GM21515 (cell line): ENCODE measurements around the gene WNT9B.

Experiments
- ATAC-seq: cut with Tn5 transposase; IDR thresholded peaks from one replicate; pipeline ENCODE4 v1.9.1; 2021; ENCODE audit not compliant: unreplicated experiment

The WNT9B gene

DNA sequence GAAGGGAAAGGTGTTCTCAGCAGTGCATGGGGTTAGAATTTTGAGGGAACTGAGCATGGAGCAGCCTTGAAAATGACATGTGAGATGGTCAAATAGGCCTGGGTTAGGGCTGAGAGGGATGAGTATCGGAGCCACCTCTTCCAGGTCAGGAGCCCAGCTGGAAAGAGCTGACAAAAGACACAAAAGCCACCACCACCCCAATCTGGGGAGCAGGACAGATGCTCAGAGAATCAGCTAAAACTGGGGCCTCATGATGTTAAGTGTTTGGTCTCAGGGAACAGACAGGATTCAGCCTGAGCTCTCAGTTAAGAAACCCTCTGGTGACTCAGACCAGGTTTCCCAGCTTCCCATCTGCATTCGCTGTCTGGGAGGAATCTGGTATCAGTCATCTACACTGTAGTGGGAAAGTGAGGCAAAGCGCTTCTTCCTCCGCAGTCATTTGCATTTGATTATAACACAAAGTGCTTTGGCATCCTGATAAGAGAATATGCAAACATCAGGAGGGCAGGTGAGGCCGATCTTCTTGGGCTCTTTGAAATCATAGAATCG, 2.6 kb downstream of the WNT9B start:
- ATAC-seq = no peak

DNA sequence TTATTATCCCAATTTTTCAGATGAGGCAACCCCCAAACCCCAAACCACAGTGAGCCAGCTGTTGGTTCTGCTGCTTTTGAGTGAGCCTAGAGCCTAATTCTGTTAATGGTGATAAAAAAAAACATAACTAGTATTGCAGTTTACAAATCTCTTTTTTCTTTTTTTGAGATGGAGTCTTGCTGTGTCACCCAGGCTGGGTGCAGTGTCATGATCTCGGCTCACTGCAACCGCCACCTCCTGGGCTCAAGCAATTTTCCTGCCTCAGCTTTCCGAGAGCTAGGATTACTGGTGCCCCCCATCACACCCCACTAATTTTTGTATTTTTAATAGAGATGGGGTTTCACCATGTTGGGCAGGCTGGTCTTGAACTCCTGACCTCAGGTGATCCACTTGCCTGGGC, 3.1 kb downstream of the WNT9B start:
- no peak for ATAC-seq

DNA sequence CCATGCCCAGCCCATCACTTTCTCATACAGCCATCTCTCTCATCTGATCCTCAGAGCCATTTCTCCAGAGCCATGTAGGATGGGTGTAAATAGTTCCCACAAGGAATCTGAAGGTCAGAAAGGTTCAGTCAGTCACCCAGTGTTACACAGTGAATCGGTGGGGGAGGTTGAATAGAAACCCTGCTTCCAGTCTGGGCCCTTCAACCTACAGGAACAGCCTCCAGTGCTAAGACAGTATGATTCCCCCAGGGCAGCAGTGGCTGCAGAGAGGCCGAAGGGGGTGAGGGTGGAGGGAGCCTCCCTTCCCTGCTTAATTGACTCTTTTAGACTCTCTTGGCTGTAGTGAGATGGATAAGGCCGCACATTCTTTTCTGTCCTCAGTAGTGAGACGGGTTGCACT, 3.6 kb downstream of the WNT9B start:
- no peak for ATAC-seq

DNA sequence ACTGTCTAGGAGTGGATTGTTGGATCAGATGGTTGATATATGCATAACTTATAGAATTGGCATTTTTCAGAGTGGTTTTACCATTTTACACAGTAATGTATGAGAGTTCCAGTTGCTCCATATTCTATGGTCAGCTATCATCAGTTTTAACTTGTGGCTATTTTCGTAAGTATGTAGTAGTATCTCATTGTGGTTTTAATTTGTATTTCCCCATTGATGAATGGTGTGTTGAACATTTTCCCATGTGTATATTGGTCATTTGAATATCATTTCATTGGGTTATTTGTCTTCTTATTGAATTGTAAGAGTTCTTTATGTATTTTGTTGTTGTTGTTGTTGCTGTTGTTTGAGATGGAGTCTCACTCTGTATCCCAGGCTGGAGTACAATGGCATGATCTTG, 6.2 kb downstream of the WNT9B start:
- ATAC-seq = no peak

DNA sequence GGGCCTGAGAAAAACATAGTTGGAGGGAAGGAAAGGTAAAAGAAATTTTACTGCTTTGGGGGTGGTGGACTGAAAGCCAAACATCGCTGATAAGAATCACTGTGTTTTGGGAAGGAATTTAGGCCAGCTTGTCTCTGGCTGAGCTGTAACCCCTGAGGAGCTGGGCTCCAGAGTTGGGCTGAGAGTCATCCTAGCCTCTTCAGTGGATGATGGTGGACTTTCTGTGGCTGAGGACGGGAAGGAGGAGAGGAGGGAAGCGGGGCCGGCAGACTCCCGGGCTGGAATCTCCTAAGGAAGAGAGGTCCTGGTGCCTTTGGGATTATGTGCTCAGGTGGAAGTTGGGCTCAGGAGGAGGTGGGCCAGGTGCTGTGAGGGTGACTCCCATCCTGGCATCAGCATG, 8.6 kb downstream of the WNT9B start:
- no peak for ATAC-seq

DNA sequence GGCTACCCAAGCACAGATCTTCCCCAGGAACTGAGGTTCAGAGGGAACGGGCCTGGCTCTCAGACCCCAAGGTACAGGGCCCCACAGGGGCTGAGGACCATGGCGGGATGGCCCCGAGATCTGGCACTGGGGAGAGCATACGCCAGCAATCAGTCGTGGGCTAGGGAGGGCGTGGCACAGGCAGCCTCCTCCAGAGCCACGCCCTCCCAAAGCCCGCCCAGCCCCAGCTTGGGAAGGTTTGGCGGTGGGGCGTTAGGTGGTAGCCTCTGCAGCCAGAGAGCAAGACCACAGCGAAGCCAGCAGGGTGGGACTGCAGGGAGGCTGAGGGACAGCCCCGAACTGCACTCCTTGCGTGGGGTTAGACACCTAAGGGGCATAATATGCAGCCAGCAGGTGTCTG, 11.6 kb downstream of the WNT9B start:
- no peak for ATAC-seq

DNA sequence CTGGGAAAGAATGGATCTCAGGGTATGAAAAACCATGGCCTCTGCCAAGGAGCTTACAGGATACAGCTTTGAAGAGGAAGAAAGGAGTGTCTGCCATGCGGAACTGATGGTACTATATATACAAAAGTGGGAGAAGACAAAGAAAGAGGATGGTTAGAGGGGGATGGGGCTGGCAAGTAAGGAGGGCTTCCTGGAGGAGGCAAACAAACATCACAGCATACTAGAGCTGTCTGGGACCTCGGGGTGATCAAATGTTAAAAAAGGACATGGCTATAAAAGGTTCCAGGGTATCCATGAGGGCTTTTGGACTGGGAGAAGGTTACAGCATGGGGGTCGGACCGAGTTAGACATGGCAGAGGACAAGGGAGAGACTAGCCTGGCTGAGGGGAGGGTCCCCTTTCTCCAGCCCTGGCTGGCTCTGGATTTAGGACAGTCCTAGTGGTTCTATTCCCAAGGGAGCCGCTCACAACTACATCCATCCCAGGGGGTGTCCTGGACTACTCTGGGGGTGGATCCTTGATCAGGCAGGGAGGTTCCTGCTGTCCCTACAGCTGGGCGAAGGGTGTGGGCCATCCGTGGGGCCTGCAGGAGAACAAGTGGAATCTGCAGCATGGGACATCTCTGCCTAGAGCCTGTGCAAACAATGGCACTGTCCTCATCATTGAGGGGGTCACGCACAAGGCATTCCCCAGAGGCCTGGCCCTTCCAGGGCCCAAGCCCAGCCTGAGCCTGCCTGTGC, 12.2 kb downstream of the WNT9B start:
- ATAC-seq = no peak

DNA sequence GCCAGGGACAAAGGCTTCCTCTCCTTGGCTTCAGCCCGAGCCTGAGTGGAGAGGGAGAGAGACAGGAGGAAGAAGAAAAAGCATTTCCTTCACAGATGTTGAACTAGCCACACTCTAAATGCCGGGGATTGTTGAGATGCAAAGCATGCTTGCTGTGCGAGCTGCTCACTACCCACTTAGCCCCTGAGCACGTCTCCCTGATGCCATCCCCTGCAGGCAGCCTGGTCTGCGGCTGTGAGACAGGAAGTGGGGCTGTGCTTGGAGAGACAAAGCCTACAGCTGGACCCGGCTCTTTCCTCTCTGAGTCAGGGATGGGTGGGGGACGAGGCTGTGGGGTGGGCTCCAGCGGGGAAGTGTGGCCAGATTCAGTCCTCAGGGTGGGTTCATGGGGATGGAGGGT, 13.7 kb downstream of the WNT9B start:
- no peak for ATAC-seq

DNA sequence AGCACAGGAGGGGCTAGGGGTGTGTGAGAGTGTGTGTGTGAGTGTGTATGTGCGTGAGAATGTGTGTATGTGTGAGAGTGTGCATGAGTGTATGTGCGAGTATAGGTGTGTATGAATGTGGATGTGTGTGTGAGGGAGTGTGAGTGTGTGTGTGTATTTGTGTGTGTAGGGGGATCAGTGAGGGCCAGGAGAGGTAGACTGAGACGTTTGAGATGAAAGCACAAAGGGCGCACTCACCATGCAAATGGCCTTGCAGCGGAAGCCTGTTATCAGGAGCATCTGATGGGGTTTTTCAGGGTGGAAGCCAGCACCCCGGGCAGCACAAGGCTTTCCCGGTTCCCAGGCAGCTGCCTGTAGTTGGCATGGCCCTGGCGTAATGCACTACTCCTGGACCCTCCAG, 14.9 kb downstream of the WNT9B start:
- ATAC-seq = no peak

DNA sequence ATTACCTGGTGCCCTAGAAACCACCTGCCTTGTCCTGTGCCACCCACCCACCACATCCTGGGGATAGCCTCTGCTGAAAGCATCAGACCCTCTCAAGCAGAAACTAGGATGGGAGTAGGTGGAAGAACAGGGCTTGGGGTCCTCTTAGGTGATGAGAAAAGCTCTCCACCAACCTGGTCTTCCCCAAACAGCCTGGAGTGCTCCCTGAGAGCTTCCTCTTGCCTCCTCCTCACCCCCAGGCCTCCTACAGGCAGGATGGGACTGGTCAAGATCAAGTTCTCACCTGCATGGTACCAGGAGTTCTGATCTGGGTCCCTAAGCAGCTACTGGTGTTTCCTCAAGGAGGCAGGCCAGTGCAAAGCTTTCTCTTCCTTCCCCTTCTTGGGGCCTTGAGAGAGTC, 15.4 kb downstream of the WNT9B start:
- ATAC-seq = no peak

DNA sequence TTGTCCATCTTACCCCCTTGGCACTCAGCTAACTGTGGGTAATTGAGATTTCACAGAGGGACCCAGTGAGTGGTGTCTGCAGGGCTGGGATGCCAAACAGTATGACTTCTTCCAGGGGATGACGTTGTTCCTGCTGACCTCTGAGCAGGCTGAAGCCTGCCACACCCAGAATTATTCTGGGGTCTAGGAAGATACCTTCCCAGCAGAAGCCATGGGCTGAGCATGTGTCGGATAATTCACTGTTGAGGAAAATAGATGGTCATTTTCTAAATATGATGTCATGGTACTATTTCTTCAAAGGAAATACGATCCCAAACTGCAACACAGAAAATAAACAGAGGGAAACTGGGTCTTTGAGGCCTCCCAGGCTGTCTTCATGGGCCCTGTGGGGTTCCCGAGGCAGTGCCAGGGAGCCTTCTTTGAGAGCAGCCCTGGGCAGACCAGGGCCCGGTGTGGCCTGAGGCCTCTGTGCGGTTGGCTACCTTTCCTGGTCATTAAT, 17.4 kb downstream of the WNT9B start:
- ATAC-seq = no peak

DNA sequence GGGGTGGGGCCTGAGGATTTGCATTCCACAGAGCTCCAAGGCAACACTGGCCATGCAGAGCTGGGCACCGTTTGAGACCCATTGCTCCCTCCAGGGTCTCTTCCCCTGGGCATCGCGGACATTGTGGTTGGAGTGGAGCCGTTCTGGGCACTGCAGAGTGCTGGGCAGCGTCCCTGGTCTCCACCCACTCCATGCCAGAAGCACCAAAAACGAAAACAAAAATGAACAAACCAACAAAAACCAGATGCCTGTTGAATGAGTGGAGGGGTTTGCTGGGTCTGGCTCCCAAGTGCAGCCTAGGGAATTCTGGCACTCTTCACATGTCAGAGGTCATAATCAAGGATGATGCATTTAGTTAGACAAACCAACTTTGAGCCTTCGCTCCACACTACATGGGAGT, 17.9 kb downstream of the WNT9B start:
- no peak for ATAC-seq

DNA sequence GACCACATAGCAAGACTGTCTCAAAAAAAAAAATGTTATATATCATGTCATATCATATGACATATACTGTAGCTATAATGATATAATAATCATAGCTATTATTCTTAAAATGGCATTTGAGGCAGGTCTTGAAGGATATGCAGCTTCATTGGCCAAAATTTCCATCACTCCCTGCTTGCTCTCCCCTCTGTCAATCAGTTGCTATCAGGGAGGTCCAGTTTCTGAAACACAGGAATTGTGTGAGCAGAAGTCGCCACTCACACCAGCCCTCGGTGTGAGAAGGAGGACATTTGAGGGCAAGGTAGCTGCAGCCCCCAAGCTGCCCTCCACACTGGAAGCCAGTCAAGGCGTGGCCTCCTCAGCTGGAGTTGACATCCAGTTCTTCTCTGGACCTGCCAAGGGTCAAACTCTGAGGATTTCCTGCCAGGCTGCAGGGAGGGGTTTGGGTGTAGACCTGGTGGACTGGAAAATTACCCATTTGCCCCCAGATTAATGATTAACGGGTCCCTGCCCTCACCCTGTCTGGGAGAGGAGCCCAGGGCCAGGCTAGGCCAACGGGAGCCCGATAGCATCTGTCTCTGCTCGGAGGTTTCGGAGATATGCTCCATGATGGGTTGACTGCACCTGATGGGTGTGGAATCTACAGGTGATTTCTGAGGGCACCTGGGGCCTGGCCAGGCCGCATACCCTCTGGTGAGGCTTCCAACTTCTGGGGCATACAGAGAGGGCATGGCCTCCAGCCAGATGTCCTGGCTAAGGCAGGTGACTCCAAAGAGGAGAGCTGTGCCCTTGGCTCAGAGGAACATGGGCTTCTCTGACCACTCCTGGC, 18.8 kb downstream of the WNT9B start:
- ATAC-seq = no peak

DNA sequence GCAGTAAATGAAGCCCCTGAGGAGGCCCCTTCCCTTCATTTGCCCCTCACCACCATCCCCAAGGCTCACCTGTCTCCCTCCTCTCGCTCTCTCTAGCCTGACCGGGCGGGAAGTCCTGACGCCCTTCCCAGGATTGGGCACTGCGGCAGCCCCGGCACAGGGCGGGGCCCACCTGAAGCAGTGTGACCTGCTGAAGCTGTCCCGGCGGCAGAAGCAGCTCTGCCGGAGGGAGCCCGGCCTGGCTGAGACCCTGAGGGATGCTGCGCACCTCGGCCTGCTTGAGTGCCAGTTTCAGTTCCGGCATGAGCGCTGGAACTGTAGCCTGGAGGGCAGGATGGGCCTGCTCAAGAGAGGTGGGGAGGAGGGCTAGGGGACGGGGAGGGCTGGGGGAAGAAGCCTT, 21.0 kb downstream of the WNT9B start:
- ATAC-seq = no peak

DNA sequence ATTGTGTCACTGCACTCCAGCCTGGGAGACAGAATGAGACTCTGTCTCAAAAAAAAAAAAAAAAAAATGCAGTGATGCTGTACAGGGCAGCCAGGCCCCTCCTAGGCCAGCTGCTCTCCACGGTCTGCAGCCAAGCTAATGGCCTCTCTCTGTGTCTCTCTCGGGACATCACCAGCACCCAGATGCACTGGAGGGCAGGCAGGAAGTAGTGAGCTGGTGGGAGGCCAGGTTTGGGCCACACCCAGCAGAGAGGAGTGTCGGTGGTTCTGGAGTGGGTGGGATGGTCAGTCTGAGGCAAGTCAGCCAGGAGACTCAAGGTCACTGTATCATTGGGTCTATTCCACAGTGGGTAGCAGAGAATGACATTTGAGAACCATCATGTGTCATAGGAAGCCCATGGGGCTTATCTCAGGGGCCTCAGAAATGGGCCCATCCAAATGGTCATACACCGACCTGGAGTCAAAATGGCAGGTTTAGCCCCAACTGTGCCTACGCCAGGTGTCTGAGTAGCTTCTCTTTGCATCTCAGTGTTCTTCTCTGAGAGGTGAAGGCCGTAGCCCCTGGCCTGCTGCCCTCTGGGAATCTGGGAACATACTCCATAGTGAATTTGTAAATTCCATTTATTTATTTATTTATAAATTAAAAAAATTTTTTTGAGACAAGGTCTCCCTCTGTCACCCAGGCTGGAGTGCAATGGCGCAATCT, 22.7 kb downstream of the WNT9B start:
- ATAC-seq = no peak

DNA sequence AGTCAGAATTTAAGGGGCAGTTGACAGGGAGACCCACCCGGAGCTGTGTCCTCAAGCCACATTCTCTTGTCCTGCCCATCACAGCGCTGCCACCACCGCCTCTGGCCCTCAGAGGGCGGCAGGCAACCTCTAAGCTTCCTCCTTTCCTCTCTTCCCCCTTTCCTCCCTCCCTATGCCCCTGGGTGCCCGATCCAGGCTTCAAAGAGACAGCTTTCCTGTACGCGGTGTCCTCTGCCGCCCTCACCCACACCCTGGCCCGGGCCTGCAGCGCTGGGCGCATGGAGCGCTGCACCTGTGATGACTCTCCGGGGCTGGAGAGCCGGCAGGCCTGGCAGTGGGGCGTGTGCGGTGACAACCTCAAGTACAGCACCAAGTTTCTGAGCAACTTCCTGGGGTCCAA, 23.5 kb downstream of the WNT9B start:
- ATAC-seq = no peak

DNA sequence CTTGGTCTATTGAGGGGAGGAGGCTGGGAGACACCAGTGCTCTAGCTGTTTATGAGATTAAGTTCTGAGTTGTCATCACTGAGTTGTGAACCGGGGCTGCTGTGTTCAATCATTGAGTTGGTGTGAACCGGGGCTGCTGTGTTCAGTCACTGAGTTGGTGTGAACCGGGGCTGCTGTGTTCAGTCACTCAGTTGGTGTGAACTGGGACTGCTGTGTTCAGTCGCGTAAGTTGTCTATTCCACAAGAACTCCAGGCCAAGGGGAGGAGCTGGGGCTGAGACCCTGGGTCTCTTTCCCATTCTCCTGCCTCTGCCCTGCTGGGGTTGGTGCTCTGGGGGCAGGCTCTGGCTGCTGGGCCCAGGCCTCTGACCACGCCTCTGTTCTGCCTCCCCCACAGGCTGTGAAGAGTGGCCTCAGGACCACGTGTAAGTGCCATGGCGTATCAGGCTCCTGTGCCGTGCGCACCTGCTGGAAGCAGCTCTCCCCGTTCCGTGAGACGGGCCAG, 24.5 kb downstream of the WNT9B start:
- no peak for ATAC-seq

DNA sequence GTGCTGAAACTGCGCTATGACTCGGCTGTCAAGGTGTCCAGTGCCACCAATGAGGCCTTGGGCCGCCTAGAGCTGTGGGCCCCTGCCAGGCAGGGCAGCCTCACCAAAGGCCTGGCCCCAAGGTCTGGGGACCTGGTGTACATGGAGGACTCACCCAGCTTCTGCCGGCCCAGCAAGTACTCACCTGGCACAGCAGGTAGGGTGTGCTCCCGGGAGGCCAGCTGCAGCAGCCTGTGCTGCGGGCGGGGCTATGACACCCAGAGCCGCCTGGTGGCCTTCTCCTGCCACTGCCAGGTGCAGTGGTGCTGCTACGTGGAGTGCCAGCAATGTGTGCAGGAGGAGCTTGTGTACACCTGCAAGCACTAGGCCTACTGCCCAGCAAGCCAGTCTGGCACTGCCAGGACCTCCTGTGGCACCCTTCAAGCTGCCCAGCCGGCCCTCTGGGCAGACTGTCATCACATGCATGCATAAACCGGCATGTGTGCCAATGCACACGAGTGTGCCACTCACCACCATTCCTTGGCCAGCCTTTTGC, 25.0 kb downstream of the WNT9B start:
- no peak for ATAC-seq

DNA sequence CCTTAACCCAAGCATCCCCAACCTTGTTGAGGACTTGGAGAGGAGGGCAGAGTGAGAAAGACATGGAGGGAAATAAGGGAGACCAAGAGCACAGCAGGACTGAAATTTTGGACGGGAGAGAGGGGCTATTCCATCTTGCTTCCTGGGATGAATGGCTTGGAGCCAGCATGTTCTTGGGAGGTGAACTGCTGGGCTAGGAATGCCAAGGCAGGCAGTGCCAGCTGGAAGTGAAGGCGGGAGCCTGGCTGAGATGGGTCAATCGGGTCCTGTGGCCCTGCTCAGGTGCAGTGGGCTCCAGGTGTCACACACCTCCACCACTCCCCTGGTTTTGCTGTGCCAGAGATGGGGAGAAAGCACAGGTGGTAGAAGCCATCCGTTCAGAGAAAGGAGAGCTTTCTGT, 25.5 kb downstream of the WNT9B start:
- no peak for ATAC-seq

DNA sequence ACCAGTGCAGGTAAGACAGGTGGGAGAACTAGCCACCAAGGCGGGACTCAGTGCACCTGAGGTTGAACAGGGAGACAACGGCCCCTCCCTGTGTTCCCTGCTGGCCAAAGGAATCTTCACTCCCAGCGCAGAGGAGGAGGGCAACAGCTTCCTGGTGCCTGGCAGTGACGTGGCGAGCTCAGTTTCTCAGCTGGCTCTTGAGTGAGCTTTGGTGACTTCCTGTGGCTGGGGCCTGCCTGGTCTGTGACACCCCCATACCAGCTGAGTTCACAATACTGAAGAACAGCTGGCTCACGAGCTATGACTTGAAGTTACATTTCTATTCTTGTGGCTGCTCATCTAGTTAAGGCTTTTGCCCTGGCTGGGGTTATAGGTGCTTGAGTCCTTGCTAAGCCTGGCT, 26.1 kb downstream of the WNT9B start:
- no peak for ATAC-seq

DNA sequence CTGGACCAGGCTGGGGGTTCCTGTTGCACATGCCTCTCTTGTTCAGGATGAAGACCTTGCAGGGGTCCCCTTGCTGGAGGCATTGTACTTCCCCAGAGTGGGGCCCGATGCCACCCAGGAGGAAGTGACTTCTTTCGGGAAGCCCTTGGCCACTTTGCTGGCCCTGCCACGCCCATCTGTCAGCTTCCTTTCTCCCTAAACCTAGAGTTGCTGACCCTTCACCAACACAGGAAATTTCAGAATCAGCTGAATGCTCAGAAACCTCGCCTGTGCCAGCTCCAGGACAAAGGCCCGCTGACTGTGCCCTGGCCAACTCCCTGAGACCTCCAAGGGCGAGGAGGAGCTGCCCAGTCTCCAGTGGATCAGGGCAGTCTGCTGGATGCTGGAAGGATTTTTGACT, 26.7 kb downstream of the WNT9B start:
- no peak for ATAC-seq
